ENCODE data around the gene RPL19.

The RPL19 gene

DNA sequence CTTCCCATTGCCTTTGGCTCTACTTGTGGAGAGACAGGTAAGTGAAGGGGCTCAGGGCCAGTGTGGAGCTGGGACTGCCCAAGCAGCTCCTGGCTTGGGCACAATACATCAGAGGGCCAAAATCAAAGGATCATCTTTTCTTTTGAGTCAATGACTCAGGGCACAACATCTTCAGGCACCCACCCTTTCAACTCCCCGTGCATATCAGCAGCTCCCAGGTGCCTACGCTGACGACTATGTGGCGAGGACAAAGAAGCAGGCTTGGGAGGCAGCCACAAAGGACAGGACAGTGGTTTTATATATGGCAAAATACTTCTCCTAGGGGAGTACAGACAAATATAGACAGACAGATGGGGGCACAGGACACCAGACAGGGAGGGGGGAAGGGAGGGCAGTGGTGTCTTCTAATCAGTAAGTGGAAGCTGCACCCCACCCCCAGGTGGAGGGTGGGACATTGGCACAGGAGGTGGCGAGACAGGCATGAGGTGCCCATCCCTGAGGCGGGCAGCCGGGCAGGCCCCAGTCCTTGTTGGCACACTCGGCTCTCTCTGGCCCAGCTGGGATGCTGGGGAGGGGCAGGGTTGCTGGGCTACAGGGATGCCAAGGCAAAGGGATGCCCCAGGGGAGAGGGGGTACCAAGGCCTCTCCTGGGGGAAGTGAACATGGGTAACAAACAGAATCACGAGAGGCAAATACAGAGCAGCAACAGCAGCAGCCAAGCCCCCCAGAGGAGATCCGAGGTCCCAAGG is 26.4 kb upstream of the RPL19 start:
- no peak for DNase-seq

DNA sequence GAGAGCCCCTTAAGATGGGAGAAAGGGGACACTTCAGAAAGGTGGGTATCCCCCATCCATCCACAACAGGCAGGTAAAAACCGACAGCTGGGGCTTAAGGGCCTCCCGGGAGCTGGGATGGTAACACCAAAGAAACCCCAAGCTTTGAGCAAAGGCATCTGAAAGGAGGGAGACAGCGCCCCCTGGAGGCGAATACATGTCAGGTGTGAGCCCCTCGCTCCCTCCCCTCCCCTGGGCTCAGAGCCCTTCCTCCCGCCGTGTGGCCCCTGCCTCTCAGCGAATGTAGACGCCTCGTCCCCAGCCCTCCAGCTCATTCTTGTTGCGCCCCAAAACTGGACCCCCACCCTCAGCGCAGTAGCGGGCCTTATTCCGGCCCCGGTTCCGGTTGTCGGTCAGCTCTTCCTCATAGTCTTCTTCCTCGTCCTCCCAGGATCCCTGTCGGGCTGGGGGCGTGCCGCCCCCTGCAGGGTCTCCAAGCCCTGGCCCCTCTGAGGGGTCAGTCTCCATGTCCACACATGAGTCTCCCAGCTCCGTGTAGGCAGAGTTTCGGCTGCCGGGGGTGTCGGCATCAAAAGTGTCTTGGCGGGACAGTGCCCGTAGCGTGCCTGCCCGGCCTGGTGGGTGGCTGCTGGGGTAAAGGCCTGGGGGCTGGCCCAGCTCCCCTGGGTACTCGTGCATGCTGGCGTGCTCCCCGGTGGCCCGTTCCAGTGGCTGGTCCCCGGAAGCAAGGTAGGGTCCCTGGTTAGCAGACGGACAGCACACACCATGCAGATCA is 25.0 kb upstream of the RPL19 start:
- DNase-seq: no peak

DNA sequence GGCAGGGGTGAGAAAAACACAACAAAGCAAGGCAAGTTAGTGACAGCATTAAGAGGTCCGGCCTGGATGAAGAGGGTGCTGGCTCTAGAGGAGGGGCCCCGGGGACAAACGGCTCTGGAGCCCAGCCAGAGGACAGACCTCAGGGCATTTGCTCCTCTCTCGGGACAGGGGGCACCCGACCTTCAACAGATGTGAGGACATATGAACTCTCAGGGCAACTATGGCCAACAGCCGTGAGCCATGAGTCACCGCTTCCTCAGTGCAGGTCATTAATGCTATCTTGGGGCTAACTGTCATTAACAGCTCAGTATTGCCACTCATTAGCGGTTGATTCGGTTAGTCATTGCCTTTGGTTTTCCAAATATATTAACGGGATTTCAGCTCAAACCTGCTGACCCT is 24.4 kb upstream of the RPL19 start:
- no peak for DNase-seq

DNA sequence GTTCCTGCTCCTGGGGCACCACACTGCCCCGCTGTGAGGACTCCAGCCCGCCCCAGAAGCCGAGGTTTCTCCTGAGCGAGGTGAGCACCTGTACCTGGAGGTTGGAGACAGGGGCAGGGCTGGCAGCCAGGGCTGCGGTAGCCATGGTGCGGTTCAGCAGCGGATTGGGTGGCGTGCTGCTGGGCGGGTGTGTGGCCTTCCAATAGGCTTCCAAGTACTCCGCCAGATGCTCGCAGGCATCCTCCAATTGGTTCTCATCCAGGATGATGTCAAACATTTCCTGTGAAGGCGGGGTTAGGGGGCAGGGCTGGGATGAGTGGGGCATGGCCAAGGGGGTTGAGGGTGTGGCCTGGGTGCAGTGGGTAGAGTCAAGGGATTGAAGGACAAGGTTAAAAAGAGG is 22.8 kb upstream of the RPL19 start:
- DNase-seq: peak; percentile 78

DNA sequence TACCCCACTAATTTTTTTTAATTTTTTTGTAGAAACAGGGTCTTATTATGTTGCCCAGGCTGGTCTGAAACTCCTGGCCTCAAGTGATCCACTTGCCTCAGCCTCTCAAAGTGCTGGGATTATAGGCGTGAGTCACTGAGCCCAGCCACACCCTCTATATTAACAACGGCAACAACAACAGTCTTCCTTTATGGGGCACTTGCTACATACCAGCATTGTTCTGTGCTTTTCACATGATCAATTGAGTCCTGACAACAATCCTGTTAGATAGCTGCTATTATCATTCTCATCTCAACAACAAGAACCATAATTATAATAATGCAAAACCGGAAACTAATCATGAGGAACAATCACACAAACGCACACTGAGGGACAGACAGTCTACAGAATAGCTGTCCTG is 21.5 kb upstream of the RPL19 start:
- DNase-seq: no peak

DNA sequence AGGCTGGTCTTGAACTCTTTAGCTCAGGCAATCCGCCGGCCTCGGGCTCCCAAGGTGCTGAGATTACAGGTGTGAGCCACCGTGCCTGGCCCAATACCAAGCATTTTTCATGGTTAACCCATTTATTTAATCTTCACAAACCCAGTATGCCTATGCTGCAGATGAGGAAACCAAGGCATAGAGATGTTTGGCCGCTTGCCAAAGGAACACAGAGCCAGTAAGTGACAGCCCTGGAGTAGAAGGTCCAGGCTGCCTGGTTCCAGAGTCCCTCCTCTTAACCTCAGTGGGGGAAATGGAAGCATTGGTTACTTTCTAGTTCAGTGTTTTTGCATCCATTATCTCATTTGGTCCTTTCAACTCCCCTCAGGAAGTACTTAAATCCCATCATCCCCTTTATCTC is 18.8 kb upstream of the RPL19 start:
- no peak for DNase-seq

DNA sequence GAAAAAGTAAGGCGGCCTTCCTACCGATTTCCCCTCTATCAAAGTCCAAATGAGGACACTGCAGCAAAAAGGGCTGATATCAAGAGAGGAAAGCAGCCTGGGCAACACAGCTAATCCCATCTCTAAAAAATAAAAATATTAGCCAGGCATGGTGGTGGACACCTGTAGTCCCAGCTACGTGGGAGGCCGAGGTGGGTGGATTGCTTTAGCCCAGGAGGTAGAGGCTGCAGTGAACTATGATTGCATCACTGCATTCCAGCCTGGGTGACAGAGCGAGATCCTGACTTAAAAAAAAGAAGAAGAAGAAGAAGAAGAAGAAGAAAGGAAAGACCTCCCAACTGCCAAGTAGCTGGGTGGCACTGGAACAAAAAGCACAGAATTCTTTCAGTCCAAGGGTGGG is 17.0 kb upstream of the RPL19 start:
- no peak for DNase-seq

DNA sequence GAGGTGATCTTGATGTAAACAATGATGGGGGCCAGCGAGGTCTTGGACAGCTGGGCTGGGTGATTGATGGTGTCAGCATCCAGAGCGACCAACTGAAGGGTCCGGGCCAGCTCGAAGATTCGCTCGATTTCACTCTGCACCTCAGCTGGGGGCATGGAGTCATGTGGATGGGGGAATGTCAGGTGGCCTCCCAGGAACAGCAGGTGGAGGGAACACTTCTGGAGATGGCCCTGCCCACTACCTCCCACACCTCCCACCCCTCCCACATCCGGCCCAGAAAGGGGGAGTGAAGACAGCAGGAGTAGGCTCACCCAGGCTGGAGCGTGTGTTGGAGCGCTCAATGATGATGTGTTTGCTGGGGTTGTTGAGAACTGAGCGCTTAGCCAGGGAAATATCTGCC is 16.4 kb upstream of the RPL19 start:
- DNase-seq: no peak

DNA sequence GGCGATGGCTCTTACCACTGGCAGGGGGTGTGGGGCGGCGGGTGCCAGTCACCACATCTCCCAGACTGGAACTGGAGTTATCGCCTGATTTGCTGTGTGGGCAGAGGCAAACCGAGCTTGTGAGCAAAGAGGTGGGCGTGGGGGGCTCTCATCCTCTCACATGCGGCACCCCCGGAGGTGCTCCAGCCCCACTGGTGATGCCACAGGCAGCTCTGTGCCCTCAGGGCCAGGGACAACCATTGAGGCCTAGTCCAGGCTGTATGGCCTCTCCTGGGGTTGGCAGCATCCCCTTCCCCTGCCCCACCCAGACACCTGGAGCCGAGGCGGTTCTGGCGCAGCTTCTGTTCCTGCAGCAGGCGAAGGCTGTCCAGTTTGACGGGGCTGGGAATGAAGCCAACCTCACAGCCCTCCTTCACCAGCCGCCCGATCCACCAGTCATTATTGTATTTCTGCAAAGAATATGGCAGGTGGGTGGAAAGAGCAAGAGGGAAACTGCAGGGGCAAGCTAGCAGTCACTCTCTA is 13.5 kb upstream of the RPL19 start:
- DNase-seq: no peak

DNA sequence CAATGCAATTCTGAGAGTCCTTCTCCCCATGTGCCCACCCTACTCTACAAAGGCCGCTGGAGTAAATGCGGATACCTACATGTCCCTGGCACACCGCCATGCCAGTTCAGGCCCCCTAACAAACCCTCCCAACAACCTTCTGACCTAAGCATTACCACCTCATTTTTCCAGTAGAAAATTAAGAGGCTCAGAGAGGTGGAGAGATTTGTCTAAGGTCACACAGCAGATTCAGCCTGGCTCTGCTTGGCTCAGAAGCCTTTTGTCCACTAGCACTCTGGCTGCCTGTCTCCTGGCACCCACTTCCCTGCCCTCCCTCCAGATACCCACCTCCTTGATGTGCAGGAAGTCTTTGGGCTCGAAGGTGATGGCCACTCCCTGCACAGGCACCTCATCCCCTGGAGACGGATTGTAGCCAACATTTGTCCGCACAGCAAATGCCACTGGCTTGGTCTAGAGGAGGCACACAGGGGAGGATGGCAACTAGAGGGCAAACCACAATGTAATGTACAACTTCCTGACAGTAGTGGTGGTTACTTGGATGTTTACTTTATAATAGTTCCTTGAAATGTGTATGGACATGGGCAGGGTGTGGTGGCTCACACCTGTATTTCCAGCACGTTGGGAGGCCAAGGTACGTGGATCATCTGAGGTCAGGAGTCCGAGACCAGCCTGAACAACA is 12.8 kb upstream of the RPL19 start:
- DNase-seq: no peak

DNA sequence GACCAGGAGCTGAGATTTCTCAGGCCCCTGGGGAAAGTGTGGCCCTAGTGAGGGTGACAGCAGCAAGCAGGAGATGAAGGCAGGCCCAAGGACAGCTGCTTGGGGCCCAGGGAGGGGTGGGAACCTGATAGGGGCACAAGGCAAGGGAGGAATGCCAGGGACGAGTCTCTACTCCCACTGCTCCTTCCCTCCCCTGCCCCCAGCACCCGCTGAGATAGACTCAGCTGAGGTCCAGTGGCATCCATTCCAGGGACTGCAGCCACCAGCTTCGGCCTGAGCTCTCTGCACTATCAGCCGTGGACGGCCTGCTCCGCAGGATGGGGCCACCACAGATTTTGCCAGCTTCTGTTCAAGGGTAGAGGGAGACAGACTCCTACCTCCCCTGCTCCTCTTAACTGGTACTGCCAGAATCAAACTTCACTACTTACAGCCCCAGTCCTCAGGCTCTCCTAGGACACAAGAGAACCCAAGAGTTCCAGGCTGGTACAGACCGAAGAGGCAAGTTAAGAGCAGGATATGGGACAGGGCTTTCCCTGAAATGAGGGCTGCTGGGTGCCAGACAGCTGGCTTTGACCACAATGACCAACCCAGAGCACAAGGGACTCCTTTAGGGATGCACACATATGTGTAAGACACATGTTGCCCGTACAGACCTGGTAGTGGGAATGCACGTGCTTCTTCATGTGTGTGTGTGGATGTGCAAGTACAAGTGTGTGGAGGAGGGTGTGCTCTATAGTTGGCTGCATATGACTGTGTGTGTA is 8.2 kb upstream of the RPL19 start:
- no peak for DNase-seq

DNA sequence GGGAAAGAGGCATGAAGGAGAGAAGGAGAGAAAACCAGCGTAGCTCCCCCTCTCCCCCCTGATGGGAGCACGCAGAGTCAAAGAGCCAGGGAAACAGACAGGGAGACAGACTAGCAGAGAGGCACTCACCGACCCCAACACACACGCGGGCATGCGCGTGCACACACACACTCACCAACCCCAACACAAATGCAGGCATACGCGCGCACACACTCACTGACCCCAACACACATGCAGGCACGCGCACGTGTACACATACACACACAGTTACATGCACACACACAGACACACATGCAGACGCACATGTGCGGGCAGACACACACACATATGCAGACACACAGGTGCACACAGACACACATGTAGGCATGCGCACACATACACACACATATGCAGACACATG is 7.2 kb upstream of the RPL19 start:
- no peak for DNase-seq

DNA sequence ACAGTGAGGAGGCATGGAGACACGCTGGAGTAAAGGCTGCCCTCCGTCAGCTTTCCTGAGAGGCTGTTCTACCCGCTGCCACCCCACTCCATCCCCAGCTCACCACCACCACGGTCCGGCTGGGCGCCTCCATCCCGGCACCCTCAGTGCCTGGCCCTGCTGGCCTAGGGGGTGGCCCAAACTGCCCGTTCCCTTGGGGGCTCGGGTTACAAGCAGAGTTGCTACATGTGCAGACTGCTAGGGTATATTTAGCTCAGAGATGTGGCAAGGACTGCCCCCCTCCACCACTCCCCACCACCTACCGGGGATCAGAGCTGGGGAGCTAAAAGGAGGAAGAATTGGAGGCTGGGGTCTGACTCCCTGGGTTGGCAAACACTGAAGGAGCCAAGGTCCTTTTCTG is 6.7 kb upstream of the RPL19 start:
- DNase-seq: no peak

DNA sequence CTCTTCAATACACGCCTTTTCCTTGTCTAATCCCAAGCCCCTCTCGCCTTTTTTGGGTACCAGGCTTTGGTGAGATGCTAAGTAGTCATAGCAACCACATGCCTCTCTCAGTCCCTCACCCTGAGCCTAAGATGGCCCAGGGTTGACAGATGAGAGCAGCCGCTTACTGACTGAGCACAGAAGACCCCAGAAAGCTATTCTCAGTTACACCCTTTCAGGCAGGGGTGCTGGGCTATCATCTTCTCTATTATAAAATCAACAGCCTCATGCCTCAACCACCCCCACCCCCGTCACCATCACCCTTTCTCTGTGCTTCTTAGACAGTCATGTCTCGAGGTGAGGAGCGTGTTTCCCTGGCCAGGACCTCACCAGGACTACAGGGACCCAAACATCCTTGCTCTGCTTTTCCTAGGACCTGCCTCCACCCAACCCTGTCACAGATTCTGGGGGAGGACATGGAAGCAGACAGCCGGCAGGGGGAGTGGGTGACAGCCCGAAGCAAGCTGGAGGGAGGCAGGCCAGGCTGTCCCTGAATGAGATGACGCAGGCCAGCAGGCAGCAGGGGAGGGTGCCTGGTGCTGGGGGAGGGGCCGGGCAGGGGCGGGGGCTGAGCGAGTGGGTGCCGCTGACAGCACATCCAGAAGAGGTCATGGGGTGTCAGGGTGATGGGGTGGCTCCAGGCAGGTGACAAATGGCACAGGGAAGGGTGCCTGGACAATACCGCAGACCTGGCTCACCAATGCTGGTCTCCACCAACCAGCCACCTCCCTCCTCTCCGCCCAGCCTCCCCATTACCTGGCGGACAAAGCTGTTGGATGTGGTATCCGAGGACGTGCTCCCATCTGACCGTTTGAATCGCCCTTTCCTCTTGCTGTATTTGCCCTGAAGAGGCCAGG is 5.7 kb upstream of the RPL19 start:
- DNase-seq: no peak

DNA sequence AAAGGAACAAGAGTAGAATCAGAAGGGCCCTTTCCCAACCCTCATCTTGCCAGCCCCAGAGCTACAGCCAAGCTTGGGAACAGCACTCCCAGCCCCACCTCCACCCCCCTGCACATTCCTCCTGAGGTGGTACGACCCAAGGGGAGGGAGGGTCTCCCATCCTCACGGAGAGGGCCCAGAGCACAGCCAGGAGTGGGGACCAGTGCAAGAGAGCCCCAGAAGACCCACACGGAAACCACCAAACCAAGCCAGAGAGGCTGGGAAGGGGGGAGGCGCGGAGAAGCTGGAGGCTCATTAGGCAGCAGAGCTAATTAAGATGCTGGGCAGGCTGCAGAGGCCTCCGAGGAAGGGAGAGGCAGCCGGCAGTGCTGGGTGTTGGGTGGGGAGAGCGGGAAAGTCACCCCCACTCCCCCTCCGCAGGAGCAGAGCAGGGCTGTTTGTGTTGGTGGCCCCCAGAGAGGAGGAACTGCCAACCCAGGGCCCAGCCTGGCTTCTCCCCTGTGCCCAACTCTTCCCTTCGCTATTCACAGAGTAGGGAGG is 5.0 kb upstream of the RPL19 start:
- DNase-seq: no peak

DNA sequence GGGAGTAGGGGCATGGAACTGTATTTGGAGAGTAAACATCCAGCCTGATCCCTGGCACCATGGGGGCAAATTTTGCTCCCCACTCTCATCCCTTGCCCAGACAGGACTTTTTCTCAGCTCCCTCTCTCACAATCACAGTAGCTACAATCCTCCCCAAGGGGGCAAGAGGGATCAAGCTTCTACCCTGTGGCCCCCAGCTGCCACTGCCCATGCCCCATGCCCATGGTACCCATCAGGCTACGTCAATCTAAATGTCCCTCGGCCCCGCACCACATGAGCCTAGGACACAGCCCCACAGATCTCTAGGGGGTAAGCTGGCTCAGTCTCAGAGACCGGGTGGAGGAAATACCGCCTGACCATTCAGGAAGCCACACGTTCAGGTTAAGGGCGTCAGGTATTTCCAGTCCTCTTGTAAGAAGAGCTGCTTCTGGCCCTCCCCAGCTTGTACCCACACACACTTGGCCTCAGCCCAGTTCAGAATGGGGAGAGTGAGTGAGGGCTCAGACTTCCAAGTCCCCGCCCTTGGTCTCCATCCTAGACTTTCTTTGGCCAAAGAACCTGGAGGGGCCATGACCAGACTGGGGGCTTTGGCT is 4.4 kb upstream of the RPL19 start:
- no peak for DNase-seq

DNA sequence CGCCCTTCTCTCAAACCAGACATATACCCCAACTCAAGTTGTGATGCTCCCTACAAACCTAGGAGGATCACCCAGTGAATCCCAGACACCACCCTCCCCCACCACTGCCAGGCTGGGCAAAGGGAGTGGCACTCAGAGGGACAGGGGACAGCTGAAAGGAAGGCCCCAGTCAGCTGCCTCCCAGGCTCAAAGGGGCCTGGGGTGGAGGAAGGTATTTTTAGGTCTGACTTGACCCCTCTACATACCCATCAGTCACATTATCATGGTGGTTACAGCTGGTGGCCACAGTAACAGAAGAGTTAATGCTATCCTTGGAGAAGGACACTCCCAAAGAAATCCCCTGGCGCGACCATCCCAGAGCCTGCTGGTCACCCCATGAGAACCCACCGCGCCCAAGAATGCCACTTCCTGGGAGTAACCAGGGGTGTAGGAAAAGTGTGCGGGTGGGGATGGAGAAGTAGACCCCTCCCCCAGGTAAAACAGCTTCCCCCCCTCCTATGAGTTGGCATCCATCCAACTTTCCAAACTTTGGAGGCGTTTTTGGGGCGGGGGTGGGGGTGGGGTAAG is 3.8 kb upstream of the RPL19 start:
- no peak for DNase-seq

DNA sequence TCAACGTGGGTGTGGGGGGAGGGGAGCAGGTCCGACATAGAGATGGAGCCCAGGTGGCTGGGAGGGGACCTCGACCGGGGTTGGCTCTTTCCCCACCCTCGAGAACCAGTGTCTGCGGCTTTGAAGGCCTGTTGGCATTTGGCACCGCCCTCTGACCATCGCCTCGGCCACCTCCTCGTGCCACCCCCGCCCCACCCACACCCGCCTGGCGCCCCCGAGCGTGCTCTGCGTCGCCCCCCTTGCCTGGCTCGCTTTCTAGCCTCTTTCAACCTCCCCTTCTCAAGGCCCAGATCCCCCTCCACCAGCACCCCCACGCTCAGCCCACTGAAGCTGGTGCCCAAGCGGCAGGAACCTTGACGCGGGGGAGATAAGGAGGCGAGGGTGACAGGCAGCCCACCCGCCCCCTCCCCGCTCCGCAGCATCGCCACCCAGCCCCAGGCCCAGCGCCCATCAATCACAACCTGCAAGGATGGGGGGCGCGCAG is 3.2 kb upstream of the RPL19 start:
- peak; percentile 48 for DNase-seq

DNA sequence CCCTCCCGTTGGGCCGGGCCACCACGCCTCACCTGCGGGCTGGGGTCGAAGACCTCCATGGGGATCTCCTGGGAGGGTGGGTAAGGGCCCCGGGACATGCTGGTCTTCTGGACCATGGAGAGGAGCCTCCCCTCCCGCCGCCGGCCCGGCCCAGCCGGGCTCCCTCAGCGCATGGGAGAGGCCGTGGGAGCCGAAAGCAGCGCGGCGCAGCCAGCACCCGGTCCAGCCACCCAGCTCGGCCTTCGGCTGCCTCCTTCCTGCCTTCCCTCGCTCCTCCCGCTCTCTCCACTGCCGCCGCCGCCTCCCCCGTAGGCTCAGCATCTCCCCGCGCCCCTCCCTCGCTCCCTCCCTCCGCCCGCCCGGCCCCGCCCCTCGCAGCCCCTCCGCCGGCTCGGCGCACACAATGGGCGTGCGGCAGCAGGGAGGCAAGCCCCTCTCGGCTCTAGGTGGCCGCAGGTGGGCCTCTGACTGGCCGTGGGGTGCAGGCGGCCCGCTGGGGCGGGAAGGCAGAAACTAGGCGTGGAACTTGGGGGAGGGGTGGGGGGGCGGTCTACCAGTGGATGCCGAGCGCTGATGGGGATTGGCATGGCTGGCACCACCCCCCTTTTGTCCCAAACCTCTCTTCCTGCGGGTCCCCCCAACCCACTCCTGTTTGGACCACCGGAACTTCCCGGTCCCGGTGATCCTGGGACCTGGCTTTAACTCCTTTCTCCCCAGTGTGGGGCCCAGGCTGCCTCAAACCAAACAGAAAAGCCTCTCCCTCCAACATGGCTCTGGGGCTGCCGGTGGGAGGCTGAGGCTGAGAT is 2.5 kb upstream of the RPL19 start, which contains the start of gene CACNB1:
TSS of gene CACNB1 (minus strand) at position 290 of the 806 bp plus-strand sequence. CDS start at position 116, 174 bp downstream.
- peak; percentile 79 for DNase-seq

DNA sequence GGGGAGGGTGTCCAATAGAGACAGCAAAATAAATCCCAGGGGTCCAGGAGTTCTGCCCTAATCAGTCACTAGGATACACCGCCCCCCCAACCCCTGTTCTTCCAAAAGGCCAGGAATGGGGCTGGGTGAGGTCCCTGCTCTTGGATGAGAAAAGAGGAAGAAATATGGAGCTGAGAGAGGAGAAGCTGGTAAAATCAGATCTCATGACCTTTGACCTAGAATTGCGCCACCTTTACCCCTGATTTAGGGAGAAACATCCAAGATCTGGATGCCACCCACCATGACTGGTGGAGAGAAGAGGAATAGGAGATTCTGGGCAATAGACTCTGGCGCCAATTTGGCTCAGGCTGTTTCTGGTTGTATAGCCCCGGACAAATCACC is 1.9 kb upstream of the RPL19 start:
- no peak for DNase-seq

Measured in NCI-H226 (cell line).